Activated naive CD4-positive, alpha-beta T cell treated with anti-CD3 and anti-CD28 coated beads, Interleukin-2, amount 50 U/mL, for 72 hours (primary cell): ENCODE measurements around the gene RBM47. TPM values are rescaled to one million over a fixed set of nuclear protein-coding genes. Genes with fewer than 3 reads are reported as not detected.

Experiments used
- ATAC-seq, 2 donors: fragments of 150-1000 bp; cut with Tn5 transposase; 2 replicates each; pipeline ENCODE4 v1.10.0; 2021; ENCODE audit warnings: mild to moderate bottlenecking in 2 of 2, moderate library complexity in 2 of 2
- DNase-seq, 2 donors: peaks; one replicate each; pipeline ENCODE4 v3.0.0; 2021 to 2022; ENCODE audit warnings: low spot score in 2 of 2
- H3K27ac Mint-ChIP-seq, 2 donors: one replicate each; pipeline ENCODE4 v1.8.0; 2022; ENCODE audit warnings: mild to moderate bottlenecking in 2 of 2, mixed read lengths in 2 of 2
- H3K36me3 Mint-ChIP-seq, 2 donors: one replicate each; pipeline ENCODE4 v1.8.0; 2022; ENCODE audit warnings: mixed read lengths in 2 of 2
- H3K9me3 Mint-ChIP-seq, 2 donors: one replicate each; pipeline ENCODE4 v1.8.0; 2022; ENCODE audit warnings: mixed read lengths in 2 of 2
- total RNA-seq, 2 donors: library from RNA; stranded (reverse); gene quantifications; one replicate each; pipeline ENCODE4 v1.2.3, GENCODE V29; 2022

The RBM47 gene
- total RNA-seq, 2 donors from 2014 or later = 0.59 to 3.3 TPM

GRCh38 chr4:40582413-40582812, 47.3 kb downstream of the RBM47 start:
- ATAC-seq (no peak), DNase-seq (no peak)
- Mint-ChIP-seq H3K9me3 (peaks cover 0 to 4% of the 10 kb centered on the region in 2 donors), H3K36me3 (no peaks in the 10 kb centered on the region), H3K27ac (no peak overlapping the region)

- Mint-ChIP-seq H3K27ac (no peak overlapping the region), H3K36me3 (no peaks in the 10 kb centered on the region), H3K9me3 (peaks cover 0 to 4% of the 10 kb centered on the region in 2 donors)
- ATAC-seq (no peak), DNase-seq (no peak)
Measured at GRCh38 chr4:40581254-40582140, 48.2 kb downstream of the RBM47 start.

GRCh38 chr4:40579983-40580382, 49.7 kb downstream of the RBM47 start:
- Mint-ChIP-seq H3K36me3 (no peaks in the 10 kb centered on the region), H3K27ac (no peak overlapping the region), H3K9me3 (peaks cover 0 to 4% of the 10 kb centered on the region in 2 donors)
- DNase-seq (no peak), ATAC-seq (no peak)

- Mint-ChIP-seq H3K36me3 (no peaks in the 10 kb centered on the region), H3K9me3 (peaks cover 0 to 3% of the 10 kb centered on the region in 2 donors), H3K27ac (peak overlapping the region; percentile 40 to 91)
- ATAC-seq (no peak), DNase-seq (no peak)
Measured at GRCh38 chr4:40577588-40578253, 51.9 kb downstream of the RBM47 start.

- Mint-ChIP-seq H3K9me3 (no peaks in the 10 kb centered on the region), H3K36me3 (no peaks in the 10 kb centered on the region), H3K27ac (peak overlapping the region; percentile 40 to 91)
- ATAC-seq (peak; percentile 64 to 85), DNase-seq (no peak)
Measured at GRCh38 chr4:40576651-40577480, 52.8 kb downstream of the RBM47 start.

DNA sequence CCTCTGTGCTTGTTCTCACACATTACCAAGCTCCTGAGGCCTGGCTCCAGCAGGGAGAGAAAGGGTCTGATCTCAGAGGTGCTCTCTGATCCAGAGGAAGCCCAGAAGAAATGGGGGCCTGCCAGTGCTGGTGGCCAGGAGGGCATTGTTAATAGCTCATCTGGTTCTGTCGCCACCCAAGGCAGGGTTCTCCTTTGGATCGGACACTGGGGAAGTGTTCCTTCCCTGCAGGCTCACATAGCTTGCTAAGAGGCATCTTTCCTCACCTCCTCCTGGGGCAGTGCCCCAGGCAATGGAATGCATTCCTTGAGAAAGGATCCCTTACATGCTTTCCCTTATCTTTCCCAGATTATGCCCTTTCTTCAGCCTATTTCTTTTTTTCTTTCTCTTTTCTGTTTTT, 53.8 kb downstream of the RBM47 start:
- no peaks in the 10 kb centered on the region for H3K9me3 Mint-ChIP-seq
- DNase-seq (no peak), ATAC-seq (no peak)
- H3K27ac Mint-ChIP-seq = no peak overlapping the region
- no peaks in the 10 kb centered on the region for H3K36me3 Mint-ChIP-seq

DNA sequence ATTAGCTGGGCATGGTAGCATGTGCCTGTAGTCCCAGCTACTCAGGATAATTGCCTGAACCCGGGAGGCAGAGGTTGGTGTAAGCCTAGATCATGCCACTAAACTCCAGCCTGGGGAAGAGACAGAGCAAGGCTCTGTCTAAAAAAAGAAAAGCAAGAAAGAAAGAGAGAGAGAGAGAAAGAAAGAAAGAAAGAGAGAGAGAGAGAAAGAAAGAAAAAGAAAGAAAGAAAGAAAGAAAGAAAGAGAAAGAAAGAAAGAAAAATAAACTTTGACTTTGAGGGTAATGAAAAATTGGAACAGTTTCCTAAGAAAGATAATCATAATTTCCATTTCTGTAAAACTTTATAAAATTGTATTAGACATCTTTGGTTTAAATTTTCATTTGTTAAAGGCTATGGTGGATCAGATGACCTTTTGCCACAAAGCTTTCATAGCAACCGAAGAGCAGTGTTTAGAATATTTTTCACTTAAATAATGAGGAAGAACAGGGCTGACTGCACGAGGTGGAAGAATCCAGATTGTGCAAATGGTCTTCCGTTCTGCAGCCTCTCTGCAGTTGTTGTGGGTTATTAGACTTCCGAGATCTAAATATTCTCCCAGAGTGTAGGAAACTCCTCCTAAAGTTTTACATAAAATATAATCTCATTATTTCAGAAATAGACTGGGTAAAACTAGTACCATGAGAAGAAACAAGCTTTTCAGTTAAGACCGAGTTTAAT, 55.9 kb downstream of the RBM47 start:
- Mint-ChIP-seq H3K27ac (no peak overlapping the region), H3K9me3 (no peaks in the 10 kb centered on the region), H3K36me3 (no peaks in the 10 kb centered on the region)
- no peak for ATAC-seq
- DNase-seq = no peak

- Mint-ChIP-seq H3K27ac (no peak overlapping the region), H3K36me3 (no peaks in the 10 kb centered on the region)
Measured at GRCh38 chr4:40572692-40573310, 56.9 kb downstream of the RBM47 start.

DNA sequence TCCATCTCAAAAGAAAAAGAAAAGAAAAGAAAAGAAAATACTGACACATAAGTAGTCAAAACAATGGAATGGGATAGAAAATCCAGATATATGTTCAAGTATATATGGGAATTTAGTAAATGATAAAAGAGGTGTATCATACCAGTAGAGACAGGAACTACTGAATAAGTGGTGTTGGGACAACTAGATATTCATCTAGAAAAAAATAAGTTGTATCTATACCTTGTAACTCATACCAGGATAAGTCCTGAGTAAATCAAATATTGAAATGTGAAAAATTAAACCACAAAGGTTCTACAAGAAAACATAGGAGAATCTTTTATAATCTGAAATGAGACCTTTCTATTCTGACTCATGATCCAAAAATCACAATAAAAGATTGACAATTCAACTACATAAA, 58.5 kb downstream of the RBM47 start:
- Mint-ChIP-seq H3K36me3 (no peaks in the 10 kb centered on the region), H3K27ac (no peak overlapping the region), H3K9me3 (no peaks in the 10 kb centered on the region)
- no peak for DNase-seq
- peak; percentile 28 to 93 for ATAC-seq

More at GRCh38 chr4:40572692-40573310, 56.9 kb downstream of the RBM47 start:
- ATAC-seq (no peak), DNase-seq (no peak)
- no peaks in the 10 kb centered on the region for H3K9me3 Mint-ChIP-seq

DNA sequence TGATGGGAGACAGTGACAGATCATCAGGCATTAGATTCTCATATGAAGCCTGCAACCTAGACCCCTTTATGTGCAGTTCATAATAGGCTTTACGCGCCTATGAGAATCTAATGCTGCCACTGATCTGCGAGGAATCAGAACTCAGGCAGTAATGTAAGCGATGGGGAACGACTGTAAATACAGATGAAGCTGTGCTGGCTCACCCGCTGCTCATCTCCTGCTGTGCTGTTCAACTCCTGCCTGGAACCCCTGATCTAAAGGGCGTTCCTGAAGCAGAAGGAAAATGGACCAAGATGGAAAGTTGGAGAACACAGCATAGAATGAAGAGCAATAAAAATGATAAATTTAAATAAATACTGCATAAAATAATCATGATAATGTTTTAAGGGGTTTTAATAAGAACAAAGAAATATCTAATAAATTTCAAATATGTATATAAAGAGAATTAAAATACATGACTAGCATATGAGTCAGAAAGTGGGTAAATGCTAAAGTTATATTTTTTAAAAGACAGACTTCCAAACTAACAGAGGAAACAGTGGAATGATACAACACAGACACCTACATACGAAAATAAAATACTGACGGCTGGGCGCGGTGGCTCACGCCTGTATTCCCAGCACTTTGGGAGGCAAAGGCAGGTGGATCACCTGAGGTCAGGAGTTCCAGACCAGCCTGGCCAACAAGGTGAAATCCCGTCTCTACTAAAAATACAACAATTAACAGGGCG, 59.2 kb downstream of the RBM47 start:
- Mint-ChIP-seq H3K36me3 (no peaks in the 10 kb centered on the region), H3K9me3 (no peaks in the 10 kb centered on the region), H3K27ac (no peak overlapping the region)
- DNase-seq = no peak
- no peak for ATAC-seq

DNA sequence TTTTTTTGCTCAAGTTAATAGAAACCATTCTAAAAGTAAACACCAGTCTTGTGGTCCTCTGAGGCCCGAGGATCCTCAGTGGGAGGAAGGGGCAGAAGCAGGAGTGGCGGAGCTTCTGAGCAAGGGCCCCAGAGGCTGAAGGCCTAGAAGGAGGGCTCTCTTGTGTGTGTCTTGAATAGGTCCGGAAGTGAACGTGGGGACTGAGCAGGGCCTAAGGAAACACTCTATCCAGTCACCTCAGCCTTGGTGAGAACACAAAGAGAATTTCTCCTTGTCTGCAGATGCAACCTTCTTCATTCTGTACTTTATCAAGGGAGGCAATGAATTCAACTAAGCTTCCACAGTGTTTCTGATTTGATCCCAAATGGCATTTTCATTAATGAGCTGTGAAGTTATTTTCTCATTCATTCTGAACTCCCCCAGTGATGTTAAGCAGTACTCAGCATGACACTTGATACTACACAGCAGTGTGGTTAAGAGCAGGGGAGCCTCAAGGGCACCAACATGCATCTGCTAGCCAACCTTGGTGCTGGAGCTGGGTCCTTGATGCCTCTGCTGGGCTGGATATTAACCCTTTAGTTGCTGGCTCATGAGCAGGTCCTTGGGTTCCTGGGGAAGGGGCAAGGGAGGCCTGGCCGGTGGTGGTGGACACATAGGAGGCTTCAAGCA, 64.7 kb downstream of the RBM47 start:
- no peaks in the 10 kb centered on the region for H3K36me3 Mint-ChIP-seq
- DNase-seq = no peak
- H3K27ac Mint-ChIP-seq = no peak overlapping the region
- H3K9me3 Mint-ChIP-seq = no peaks in the 10 kb centered on the region
- ATAC-seq = no peak

GRCh38 chr4:40564004-40564403, 65.7 kb downstream of the RBM47 start:
- H3K36me3 Mint-ChIP-seq = no peaks in the 10 kb centered on the region
- H3K27ac Mint-ChIP-seq = no peak overlapping the region
- no peak for ATAC-seq
- no peak for DNase-seq
- H3K9me3 Mint-ChIP-seq = no peaks in the 10 kb centered on the region

- Mint-ChIP-seq H3K27ac (no peak overlapping the region), H3K9me3 (no peaks in the 10 kb centered on the region), H3K36me3 (no peaks in the 10 kb centered on the region)
- ATAC-seq (no peak), DNase-seq (no peak)
Measured at GRCh38 chr4:40563401-40563800, 66.3 kb downstream of the RBM47 start.

- H3K27ac Mint-ChIP-seq = no peak overlapping the region
- ATAC-seq (no peak), DNase-seq (no peak)
- H3K36me3 Mint-ChIP-seq = no peaks in the 10 kb centered on the region
- H3K9me3 Mint-ChIP-seq = no peaks in the 10 kb centered on the region
Measured at GRCh38 chr4:40562681-40563080, 67.0 kb downstream of the RBM47 start.

GRCh38 chr4:40562208-40562607, 67.5 kb downstream of the RBM47 start:
- H3K9me3 Mint-ChIP-seq = no peaks in the 10 kb centered on the region
- no peak for ATAC-seq
- no peak overlapping the region for H3K27ac Mint-ChIP-seq
- no peaks in the 10 kb centered on the region for H3K36me3 Mint-ChIP-seq
- no peak for DNase-seq
